ENCODE data around the gene AOC2.

The AOC2 gene

GRCh38 chr17:42843358-42843934 lies 934 bp upstream of the AOC2 start:
- peak; percentile 54 for TF ChIP-seq CTCF (IDR thresholded peaks at IDR 0.05; ENCODE audit: borderline replicate concordance, control extremely low read depth, extremely low read depth, insufficient read depth, missing control alignments)
- DNase-seq (ENCODE audit: low spot score), result peak; percentile 53
- in situ Hi-C loops (cut with MboI; ENCODE audit: low sequenced_read_pairs, unreplicated experiment), result no loop called here

GRCh38 chr17:42844761-42845555 lies 578 bp downstream of the AOC2 start:
- no peak for DNase-seq (ENCODE audit: low spot score)
- in situ Hi-C loops (cut with MboI; ENCODE audit: low sequenced_read_pairs, unreplicated experiment), result no loop called here
- no peak for TF ChIP-seq CTCF (IDR thresholded peaks at IDR 0.05; ENCODE audit: borderline replicate concordance, control extremely low read depth, extremely low read depth, insufficient read depth, missing control alignments)

- no peak for TF ChIP-seq CTCF (IDR thresholded peaks at IDR 0.05; ENCODE audit: borderline replicate concordance, control extremely low read depth, extremely low read depth, insufficient read depth, missing control alignments)
- in situ Hi-C loops (cut with MboI; ENCODE audit: low sequenced_read_pairs, unreplicated experiment), result no loop called here
- no peak for DNase-seq (ENCODE audit: low spot score)
Measured at GRCh38 chr17:42845556-42845917, 1.2 kb downstream of the AOC2 start.

- in situ Hi-C loops (cut with MboI; ENCODE audit: low sequenced_read_pairs, unreplicated experiment), result no loop called here
- DNase-seq (ENCODE audit: low spot score), result no peak
- TF ChIP-seq CTCF (IDR thresholded peaks at IDR 0.05; ENCODE audit: borderline replicate concordance, control extremely low read depth, extremely low read depth, insufficient read depth, missing control alignments), result no peak
Measured at GRCh38 chr17:42845918-42846593, 1.7 kb downstream of the AOC2 start.

GRCh38 chr17:42846594-42847280 lies 2.4 kb downstream of the AOC2 start:
- no peak for DNase-seq (ENCODE audit: low spot score)
- in situ Hi-C loops (cut with MboI; ENCODE audit: low sequenced_read_pairs, unreplicated experiment), result no loop called here
- TF ChIP-seq CTCF (IDR thresholded peaks at IDR 0.05; ENCODE audit: borderline replicate concordance, control extremely low read depth, extremely low read depth, insufficient read depth, missing control alignments), result no peak

- TF ChIP-seq CTCF (IDR thresholded peaks at IDR 0.05; ENCODE audit: borderline replicate concordance, control extremely low read depth, extremely low read depth, insufficient read depth, missing control alignments), result no peak
- in situ Hi-C loops (cut with MboI; ENCODE audit: low sequenced_read_pairs, unreplicated experiment), result no loop called here
- DNase-seq (ENCODE audit: low spot score), result no peak
Measured at GRCh38 chr17:42848093-42848492, 3.7 kb downstream of the AOC2 start.
